GM19328 (cell line): Measurements from ENCODE around the gene SCN4A.
"Not testable (repeated sequence)": the region's sequence is repeated elsewhere in the genome, so short reads cannot be mapped to it uniquely, and the experiment has no call there.

Experiments used
- ATAC-seq: cut with Tn5 transposase; IDR thresholded peaks from one replicate; pipeline ENCODE4 v1.9.1; 2021; ENCODE audit warnings: mild to moderate bottlenecking, moderate library complexity; ENCODE audit not compliant: unreplicated experiment

Gene SCN4A

GRCh38 chr17:63889026-63889848 is 83.5 kb downstream of the SCN4A start:
- ATAC-seq, result not testable (repeated sequence)
